NCI-H226 (cell line): ENCODE results near the gene SFTPD.
"Not testable (repeated sequence)": the region's sequence is repeated elsewhere in the genome, so short reads cannot be mapped to it uniquely, and the experiment has no call there.

ENCODE experiments used
- DNase-seq: peaks from one replicate; pipeline ENCODE4 v3.0.0-alpha.2; 2015

The SFTPD gene

GRCh38 chr10:79923669-79924068 lies 25.2 kb downstream of the SFTPD start:
- DNase-seq: no peak

- no peak for DNase-seq
Measured at GRCh38 chr10:79923145-79923544, 25.8 kb downstream of the SFTPD start.

- DNase-seq: not testable (repeated sequence)
Measured at GRCh38 chr10:79922011-79922412, 26.9 kb downstream of the SFTPD start.

- DNase-seq: not testable (repeated sequence)
Measured at GRCh38 chr10:79915838-79916237, 33.1 kb downstream of the SFTPD start.

- DNase-seq: not testable (repeated sequence)
Measured at GRCh38 chr10:79914512-79914911, 34.4 kb downstream of the SFTPD start.

- DNase-seq: no peak
Measured at GRCh38 chr10:79910836-79911235, 38.1 kb downstream of the SFTPD start.

GRCh38 chr10:79910344-79910743 lies 38.6 kb downstream of the SFTPD start:
- no peak for DNase-seq

- DNase-seq: no peak
Measured at GRCh38 chr10:79905322-79906314, 43.3 kb downstream of the SFTPD start.

GRCh38 chr10:79904671-79905321 lies 44.1 kb downstream of the SFTPD start:
- no peak for DNase-seq

- not testable (repeated sequence) for DNase-seq
Measured at GRCh38 chr10:79901571-79901970, 47.3 kb downstream of the SFTPD start.

- no peak for DNase-seq
Measured at GRCh38 chr10:79898597-79899325, 50.1 kb downstream of the SFTPD start.

GRCh38 chr10:79892896-79893295 lies 56.0 kb downstream of the SFTPD start:
- not testable (repeated sequence) for DNase-seq

- DNase-seq: no peak
Measured at GRCh38 chr10:79890469-79890868, 58.4 kb downstream of the SFTPD start.

GRCh38 chr10:79888984-79889383 lies 59.9 kb downstream of the SFTPD start:
- DNase-seq: not testable (repeated sequence)
